Measurements from ENCODE around the gene TSHZ3. TPM values are rescaled to one million over a fixed set of nuclear protein-coding genes. Genes with fewer than 3 reads are reported as not detected.
A peak's percentile ranks its signal among the peaks of the same experiment; 100 is the strongest.

TSHZ3 gene
- total RNA-seq, 1 donor from 2014 or later, result 32.8 TPM

- no peak for ATAC-seq
- DNase-seq (ENCODE audit: low spot score), result no peak
- intact Hi-C loops (cut with DNase I), result no loop called here
Observed at GRCh38 chr19:31317093-31317492, 32.1 kb downstream of the TSHZ3 start.

- DNase-seq (ENCODE audit: low spot score) (no peak), ATAC-seq (peak; percentile 92)
- intact Hi-C loops (cut with DNase I), result no loop called here
Observed at GRCh38 chr19:31316201-31316951, 32.9 kb downstream of the TSHZ3 start.

GRCh38 chr19:31315652-31316051 is 33.6 kb downstream of the TSHZ3 start:
- intact Hi-C loops (cut with DNase I), result no loop called here
- ATAC-seq (no peak), DNase-seq (ENCODE audit: low spot score) (no peak)

- intact Hi-C loops (cut with DNase I), result no loop called here
- DNase-seq (ENCODE audit: low spot score) (no peak), ATAC-seq (no peak)
Observed at GRCh38 chr19:31314849-31315629, 34.2 kb downstream of the TSHZ3 start.

- intact Hi-C loops (cut with DNase I), result no loop called here
- no peak for DNase-seq (ENCODE audit: low spot score)
- ATAC-seq, result no peak
Observed at GRCh38 chr19:31314156-31314555, 35.1 kb downstream of the TSHZ3 start.

- no peak for DNase-seq (ENCODE audit: low spot score)
- no peak for ATAC-seq
- intact Hi-C loops (cut with DNase I), result no loop called here
Observed at GRCh38 chr19:31313291-31314030, 35.8 kb downstream of the TSHZ3 start.

GRCh38 chr19:31312677-31313244 is 36.5 kb downstream of the TSHZ3 start:
- DNase-seq (ENCODE audit: low spot score) (no peak), ATAC-seq (no peak)
- intact Hi-C loops (cut with DNase I), result no loop called here

GRCh38 chr19:31312009-31312676 is 37.1 kb downstream of the TSHZ3 start:
- peak; percentile 43 for ATAC-seq
- intact Hi-C loops (cut with DNase I), result no loop called here
- no peak for DNase-seq (ENCODE audit: low spot score)

GRCh38 chr19:31310432-31311133 is 38.7 kb downstream of the TSHZ3 start:
- ATAC-seq (no peak), DNase-seq (ENCODE audit: low spot score) (no peak)
- intact Hi-C loops (cut with DNase I), result no loop called here

GRCh38 chr19:31308781-31309180 is 40.5 kb downstream of the TSHZ3 start:
- ATAC-seq, result no peak
- intact Hi-C loops (cut with DNase I), result no loop called here
- no peak for DNase-seq (ENCODE audit: low spot score)

- intact Hi-C loops (cut with DNase I), result no loop called here
- ATAC-seq, result no peak
- no peak for DNase-seq (ENCODE audit: low spot score)
Observed at GRCh38 chr19:31307071-31307669, 42.1 kb downstream of the TSHZ3 start.

GRCh38 chr19:31306006-31306753 is 43.1 kb downstream of the TSHZ3 start:
- intact Hi-C loops (cut with DNase I), result no loop called here
- ATAC-seq (no peak), DNase-seq (ENCODE audit: low spot score) (no peak)

GRCh38 chr19:31304831-31305312 is 44.4 kb downstream of the TSHZ3 start:
- DNase-seq (ENCODE audit: low spot score) (no peak), ATAC-seq (peak; percentile 70)
- intact Hi-C loops (cut with DNase I), result no loop called here

- intact Hi-C loops (cut with DNase I), result no loop called here
- no peak for ATAC-seq
Observed at GRCh38 chr19:31303262-31303815, 45.9 kb downstream of the TSHZ3 start.

GRCh38 chr19:31301306-31301980 is 47.8 kb downstream of the TSHZ3 start:
- peak; percentile 31 for DNase-seq (ENCODE audit: low spot score)
- no peak for ATAC-seq
- intact Hi-C loops (cut with DNase I), result no loop called here

More at GRCh38 chr19:31303262-31303815, 45.9 kb downstream of the TSHZ3 start:
- DNase-seq (ENCODE audit: low spot score), result no peak

- ATAC-seq, result no peak
- DNase-seq (ENCODE audit: low spot score), result peak; percentile 57
- intact Hi-C loops (cut with DNase I), result no loop called here
Observed at GRCh38 chr19:31300422-31300821, 48.8 kb downstream of the TSHZ3 start.

Measured in sciatic nerve (tissue), 2 donors.